Measurements from ENCODE around the gene L1CAM.

Gene L1CAM

DNA sequence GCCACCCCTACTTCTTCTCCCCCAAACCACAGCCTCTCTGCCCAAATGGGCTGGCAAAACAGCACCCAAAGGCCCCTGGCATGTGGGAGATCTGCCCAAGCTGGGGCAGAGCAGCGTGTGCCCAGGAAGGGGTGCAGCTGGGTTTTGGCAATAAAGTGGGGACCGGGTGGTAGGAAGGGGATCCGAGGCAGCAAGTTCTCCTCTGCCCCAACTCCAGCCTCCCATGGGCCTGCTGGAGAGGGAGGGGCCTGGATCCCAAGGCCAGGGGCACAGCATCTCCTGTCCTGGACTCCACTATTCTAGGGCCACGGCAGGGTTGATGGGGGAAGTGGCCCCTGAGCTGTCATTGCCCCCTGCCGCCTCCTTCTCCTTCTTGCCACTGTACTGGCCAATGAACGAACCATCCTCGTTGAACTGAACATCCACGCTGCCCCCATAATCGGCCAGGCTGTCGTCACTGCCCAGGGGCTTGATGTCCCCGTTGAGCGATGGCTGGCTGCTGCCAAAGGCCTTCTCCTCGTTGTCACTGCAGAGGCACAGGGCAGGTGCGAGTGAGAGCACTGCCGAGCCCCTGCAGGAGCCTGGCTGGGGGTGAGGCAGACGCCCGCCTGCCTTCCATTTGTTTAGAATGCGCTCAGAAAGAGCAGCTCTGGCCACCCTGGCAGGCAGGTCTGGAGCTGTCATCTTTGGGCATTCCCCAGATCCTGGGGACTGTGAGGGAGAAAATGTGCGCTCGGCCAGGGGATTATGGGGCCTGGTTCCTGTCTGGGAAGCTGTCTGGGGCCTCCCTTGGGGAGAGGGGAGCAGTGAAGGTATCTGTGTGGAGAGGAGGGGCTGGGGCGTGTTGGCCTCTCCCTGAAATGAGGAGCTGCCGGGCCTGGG, 23.4 kb downstream of the L1CAM start:
- no peak for DNase-seq (ENCODE audit: low read depth in 3 of 3)

DNA sequence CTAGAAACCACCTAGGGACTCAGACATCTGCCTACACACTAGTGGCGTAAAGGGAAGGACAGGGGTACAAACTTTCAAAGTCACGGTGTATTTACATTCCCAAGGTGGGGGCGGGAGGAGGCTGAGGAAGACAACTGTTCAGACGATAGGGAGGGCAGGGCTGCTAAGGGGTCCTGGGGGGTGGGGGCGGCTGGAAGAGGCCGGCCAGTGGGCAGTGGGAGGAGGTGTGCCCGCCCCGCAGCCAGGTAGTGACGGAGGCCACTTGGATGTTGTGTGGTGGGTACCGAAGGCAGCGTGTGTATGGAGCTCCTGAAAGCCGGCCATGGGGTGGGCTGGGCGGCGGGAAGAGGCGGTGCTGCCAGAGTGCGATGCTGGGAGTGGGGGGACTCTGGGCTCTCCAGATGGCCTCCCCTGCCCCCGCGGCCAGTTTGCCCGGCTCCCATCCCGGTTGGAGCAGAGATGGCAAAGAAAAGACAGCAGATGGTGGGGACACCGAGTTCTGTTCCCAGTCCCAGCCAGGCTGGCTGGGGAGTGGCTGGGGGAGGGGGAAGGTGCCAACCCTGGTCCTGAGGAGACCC, 24.2 kb downstream of the L1CAM start:
- DNase-seq (ENCODE audit: low read depth in 3 of 3), result no peak

DNA sequence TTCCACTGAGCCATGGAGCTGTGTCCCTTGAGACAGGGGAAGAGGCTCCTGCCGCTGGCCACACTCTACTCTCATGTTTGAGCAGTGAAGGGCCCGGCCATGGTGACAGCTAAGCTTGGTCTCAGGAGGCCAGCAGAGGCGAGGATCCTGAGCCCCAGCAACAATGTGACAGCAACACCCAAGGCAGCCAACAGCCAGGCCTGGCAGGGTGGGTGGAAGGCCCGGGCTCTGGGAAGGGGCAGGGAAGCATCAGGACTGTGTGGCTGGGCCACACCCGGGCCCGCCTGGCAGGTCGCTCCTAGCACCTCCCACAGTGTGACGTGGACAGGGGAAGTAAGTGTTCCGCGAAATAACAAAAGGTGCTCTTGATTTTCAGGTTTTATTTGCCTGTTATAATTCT, 24.8 kb downstream of the L1CAM start:
- DNase-seq (ENCODE audit: low read depth in 3 of 3), result no peak

DNA sequence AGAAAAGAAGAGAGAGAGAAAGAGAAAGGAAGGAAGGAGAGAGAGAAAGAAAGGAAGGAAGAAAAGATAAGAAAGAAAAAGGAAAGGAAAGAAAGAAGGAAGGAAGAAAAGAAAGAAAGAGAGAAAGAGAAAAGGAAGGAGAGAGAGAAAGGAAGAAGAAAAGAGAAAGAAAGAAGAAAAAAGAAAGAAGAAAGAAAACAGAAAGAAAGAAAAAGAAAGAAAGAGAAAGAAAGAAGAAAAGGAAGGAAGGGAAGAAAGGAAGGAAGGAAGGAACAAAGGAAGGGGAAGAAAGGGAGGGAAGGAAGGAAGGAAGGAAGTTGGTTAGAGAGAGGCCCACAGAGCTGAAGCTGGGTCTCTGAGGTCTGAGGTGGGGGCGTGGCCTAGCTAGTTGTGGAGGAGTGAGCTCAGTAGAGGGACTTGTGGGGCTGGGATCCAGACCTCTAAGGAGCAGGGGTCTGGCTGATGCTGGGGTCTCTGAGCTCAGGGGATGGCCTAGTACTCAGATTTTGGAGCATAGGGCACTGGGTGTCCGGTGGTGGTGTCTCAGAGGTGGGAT, 28.5 kb downstream of the L1CAM start:
- DNase-seq (ENCODE audit: low read depth in 3 of 3), result no peak

DNA sequence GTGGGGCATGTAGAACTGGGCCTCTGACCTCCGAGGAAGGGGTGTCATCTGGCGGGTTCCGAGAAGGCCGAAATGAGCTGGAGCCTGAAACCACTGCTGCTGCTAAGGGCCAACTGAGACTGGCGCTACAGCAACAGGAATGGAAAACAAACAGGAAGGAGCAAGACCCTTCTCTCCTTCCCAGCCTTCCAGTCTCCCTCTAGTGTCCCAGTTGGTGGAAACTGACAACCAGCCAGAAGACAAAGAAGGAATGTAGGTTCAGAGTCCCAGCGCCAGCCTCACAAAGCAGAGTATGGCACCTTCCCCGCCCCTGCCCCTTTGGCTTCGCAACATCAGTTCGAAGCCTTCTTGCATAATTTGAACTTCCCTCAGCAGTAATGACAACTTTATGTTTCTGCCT, 31.3 kb downstream of the L1CAM start:
- no peak for DNase-seq (ENCODE audit: low read depth in 3 of 3)

DNA sequence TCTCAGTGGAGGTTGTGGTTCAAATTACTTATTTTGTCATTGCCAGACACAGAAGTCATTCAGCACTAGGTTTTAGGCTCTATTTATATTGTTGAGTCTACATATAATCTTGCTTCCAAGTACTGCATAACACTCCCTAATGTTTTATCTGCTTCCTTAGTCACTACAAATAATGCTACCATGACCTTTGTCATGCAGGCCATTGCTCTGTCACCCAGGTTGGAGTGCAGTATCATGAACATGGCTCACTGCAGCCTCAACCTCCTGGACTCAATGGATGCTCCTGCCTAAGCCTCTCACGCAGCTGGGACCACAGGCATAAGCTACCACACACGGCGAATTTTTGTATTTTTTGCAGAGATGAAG, 32.1 kb downstream of the L1CAM start:
- no peak for DNase-seq (ENCODE audit: low read depth in 3 of 3)

DNA sequence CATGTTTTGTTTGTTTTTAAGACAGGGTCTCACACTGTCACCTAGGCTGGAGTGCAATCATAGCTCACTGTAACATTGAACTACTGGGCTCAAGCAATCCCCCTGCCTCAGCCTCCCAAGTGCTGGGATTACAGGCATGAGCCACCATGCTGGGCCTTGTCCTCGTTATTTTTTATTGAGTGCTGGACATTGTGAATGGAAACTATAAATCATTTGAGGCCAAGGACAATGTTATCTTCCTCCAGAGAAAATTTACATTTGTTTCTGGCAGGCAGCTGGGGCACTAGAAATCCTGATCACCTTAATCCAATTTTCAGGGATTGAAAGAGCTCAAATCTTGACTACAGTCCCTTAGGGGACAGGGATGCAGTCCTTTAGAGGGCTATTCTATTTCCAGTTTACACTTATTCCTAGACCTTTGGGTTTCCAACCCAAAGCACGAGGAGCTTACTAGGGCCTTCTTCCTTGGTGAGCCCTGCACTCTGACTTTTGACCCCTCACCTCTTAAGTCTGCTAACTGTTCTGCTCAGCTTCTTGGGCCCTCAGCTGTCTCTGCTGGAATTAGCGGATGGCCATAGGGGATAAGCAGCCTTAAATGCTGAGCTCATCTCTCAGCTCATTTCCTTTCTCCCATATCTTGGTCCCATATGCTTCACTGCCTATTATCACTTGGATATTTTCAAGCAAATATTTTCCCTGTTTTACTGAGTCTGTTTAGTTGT, 32.6 kb downstream of the L1CAM start:
- DNase-seq (ENCODE audit: low read depth in 3 of 3), result no peak

DNA sequence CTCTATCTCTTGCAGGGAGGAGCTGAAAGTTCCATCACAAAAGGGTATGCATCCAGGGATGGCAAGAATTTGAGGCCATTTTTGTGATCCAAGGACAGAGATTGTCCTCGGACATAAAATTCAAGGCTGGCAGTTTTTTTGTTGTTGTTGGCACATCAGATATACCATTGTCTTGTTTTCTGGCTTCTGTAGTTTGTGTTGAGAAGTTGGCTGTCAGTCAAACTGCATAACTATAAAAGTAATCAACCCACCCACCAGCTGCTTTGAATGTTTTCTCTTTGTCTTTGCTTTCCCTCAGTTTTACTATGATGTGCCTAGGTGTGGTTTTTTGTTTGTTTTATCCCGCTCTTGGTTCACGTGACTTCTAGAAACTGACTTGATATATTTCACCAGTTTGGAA, 34.0 kb downstream of the L1CAM start:
- no peak for DNase-seq (ENCODE audit: low read depth in 3 of 3)

DNA sequence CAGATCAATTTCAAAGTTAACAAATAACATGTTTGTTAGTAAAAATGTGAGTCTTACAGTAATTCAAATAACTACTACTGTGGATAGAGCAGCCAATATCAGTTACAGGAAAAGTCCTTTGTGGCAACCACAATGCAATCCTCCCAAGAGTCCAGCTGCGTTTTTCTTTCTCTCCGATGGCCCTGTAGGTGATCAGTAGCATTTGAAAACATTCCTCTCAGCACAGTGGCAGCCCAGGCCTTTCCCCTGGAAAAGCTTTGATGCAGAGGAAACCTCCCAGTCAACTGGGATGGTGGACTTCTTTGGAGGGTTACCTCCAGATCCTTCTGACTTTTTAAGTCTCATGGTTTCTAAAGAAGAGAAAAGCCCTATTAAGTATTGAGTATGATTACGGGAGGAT, 37.6 kb downstream of the L1CAM start:
- no peak for DNase-seq (ENCODE audit: low read depth in 3 of 3)

DNA sequence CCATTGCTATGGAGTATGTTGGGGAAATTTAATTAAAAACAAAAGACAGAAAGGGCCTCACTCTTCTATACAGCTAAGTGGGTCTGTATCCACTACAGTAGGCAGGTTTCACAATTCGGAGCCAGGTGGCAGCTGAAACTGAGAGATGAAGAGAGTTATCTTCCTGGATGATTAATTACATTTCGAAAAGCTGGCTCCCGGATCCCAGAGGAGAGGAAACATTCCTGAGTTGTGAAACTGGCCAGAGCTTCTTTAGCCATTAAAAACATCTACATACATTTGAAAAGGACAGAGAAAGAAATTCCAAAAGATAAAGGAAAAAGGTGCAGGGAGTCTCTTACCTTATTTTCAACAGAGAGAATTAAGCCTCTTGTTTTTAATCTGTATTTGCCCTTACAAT, 40.1 kb downstream of the L1CAM start:
- no peak for DNase-seq (ENCODE audit: low read depth in 3 of 3)

DNA sequence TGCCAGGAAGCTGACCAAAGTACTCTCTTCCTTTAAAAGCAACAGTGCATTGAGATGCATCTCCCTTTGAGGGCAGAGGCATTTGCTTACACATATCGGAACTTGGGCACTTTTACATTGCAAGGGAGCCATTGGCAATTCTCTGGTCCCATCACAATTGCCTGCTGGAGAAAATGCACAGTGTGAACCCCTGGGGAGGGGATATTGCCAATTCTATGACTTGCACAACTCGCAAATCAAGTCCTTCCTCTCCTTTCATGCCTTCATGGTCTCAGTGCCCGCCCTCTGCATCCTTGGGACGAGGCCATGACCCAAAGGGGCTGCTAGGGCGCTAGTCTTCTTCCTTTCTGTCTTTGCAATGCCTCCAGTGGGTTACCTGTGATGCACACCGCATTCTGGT, 40.8 kb downstream of the L1CAM start:
- DNase-seq (ENCODE audit: low read depth in 3 of 3), result no peak

DNA sequence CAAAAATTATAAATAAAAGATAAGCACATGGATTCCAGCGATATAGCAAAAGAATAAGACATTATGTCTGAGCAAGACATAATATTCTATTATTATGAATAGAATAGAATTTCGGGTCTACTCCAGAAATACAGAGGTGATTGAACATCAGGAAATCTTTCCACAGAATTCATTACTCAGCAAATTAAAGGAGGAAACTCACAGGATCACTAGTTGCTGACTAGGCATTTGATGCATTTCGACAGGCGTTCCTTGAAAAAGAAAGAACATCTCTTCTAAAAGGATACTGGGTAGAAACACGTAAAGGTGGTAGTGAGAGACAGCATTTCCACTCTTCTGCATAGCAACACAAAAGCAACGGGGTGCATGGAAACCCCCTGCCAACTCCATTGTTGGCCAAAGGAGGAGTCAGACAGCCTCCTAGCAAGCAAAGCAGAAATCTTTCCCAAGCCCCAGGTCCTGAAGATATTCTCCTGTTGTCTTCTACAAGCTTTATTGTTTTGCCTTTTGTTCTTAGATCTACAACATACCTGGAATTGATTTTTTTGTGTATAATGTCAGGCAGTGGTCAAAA, 41.4 kb downstream of the L1CAM start:
- no peak for DNase-seq (ENCODE audit: low read depth in 3 of 3)

DNA sequence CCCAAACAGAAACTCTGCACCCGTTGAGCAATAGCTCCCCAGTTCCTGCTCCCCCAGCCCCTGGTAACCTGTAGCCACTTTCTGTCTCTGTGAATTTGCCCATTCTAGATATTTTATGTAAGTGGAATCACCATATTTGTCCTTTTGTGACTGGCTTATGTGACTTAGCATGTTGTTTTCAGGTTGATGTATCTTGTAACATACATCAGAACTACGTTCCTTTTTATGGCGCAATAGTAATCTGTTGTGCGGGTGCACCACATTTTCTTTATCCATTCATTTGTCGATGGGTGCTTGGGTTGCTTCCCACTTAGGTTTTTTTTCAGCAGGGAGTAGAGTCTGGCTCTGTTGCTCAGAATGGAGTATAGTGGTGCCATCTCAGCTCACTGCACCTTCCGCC, 49.1 kb downstream of the L1CAM start:
- DNase-seq (ENCODE audit: low read depth in 3 of 3), result no peak

DNA sequence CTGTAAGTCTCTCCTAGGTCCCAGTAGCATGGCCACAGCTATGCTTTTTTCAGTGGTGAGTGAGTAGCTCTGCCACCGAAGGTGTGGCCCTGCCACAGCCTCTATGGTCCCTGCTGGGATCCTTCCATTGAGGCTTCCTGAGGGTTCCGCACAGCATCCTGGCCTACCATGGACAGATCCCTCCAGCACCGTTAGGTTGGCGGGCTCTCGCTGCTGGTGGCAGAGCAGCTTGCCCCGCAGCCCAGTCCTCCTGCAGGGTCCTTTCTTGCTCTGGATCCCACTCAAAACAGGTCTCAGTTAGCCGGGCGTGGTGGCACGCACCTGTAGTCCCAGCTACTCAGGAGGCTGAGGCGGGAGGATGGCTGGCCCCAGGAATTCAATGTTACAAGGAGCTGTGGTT, 53.2 kb downstream of the L1CAM start:
- no peak for DNase-seq (ENCODE audit: low read depth in 3 of 3)

DNA sequence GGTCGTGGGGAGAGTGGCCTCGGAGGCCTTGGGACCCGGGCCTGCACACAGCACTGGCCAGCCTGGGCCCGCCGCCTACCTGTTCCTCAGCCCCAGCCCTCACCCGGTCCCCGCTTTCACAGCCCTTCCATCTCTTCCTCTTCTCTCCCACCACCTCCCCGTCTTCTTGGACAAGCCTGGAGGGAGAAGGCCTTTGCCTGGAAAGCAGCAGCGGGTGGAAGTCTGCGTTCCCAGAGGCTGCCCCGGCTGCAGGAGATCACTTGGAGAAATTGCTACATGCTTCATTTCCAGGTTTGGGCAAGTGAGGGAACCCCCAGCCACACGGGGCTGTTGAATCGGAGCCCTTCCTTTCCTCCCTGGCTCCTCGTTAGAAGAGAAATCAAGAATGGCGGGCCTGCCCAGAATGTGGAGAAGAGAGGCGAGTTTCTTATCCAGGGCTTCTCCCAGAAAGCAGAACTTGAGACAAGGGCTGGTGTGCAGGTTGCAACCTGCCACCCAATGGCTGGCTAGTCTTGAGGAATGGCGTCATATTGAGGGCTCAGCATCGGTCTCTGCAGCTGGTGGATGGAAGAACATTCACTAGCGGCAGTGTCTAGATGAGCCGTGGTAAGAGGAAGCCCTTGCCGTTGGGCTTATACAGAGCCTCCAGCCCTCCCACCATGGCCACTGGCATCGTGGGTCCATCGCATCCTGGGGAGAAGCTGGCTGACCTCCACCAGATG, 54.4 kb downstream of the L1CAM start:
- DNase-seq (ENCODE audit: low read depth in 3 of 3), result no peak

DNA sequence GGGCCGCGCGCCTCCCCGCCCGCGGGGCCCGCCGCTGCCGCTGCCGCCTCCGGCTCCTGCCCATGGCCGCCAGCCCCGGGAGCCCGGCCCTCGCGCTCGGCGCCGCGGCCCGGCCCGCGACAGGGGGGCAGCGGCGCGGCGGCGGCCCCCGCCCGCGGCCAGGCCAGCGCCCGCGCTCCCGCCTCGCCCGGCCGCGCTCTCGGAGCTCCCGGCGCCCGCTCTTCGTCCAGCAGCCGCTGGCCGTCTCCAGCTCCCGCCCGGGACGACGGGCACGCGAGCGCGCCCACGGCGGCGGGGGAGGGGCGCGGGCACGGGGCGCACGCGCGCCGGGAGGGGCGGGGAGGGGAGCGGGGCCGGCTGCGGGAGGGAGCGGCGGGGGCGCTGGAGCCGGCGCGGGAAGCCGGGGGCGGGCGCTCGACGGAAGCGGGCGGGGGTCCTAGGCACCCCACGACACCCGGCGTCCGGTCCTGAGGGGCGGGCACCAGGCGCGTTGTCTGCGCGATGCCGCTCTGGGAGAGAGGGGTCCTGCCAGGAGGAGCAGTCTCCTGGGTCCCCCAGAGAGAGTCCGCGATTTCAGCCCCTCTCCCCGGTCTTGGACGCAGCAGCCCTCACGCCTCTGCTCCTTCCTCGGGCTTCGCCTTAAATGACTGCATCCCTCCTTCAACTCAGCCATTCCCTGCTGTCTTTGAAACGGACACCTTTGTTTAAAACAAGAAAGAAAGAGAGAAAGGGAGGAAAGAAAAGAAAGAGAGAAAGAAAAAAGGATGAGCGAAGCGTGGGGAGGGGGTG, 55.1 kb downstream of the L1CAM start:
- DNase-seq (ENCODE audit: low read depth in 3 of 3), result no peak

DNA sequence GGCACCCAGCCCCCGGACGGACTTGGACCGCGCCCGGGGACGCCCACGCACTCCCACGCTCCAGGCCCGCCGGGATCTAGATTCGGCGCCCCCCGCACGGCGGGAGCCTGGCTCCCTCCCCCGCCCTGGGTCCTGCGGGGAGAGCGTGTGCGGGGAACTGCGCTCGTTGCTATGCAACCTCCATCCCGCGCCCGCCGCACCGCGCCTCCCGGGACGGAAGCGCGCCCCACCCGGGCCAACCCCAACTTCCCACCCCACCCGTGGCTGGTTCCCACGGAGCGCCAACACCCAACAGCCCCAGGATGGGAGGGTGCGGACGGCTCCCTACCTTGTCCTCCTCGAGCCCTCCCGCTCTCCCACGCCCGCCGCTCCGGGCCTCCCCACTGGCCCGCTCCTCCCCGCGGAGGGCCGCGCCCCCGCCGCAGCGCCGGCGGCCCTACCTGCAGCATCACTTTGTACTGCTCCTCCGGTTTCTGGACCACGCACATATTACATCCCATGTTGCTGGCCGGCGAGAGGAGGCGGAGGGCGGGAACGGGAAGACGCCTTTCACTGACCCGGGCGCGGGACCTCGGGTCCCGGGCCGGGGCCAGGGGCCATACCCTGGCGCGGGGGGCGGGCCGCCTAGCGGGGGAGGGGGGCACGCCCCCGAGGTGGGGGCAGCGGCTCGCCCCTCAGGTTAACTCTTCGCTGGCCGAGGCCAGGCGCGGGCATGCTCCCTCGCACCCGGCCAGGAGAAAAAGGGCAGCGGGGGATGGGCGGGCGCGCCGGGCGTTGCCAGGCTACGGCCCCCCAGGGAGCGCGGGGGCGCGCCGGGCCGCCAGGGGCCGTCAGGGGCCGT, 56.0 kb downstream of the L1CAM start, which contains the start of gene PDZD4:
TSS of gene PDZD4 (minus strand) at position 746 of the 841 bp plus-strand sequence. CDS start at position 500, 246 bp downstream.
- DNase-seq (ENCODE audit: low read depth in 3 of 3), result no peak

DNA sequence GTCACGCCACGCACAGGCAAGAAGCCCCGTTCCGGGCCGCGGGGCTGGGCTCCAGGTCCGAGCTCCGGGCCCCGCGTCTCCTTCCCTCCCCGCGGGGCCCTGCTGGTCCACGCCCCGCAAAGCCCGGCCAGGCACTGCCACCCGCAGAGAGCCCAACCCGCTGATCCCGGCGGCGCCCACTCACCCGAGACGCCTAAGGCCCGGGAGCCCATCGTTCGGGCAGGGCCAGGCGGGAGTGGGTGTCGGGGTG, 56.5 kb downstream of the L1CAM start:
- DNase-seq (ENCODE audit: low read depth in 3 of 3), result no peak

DNA sequence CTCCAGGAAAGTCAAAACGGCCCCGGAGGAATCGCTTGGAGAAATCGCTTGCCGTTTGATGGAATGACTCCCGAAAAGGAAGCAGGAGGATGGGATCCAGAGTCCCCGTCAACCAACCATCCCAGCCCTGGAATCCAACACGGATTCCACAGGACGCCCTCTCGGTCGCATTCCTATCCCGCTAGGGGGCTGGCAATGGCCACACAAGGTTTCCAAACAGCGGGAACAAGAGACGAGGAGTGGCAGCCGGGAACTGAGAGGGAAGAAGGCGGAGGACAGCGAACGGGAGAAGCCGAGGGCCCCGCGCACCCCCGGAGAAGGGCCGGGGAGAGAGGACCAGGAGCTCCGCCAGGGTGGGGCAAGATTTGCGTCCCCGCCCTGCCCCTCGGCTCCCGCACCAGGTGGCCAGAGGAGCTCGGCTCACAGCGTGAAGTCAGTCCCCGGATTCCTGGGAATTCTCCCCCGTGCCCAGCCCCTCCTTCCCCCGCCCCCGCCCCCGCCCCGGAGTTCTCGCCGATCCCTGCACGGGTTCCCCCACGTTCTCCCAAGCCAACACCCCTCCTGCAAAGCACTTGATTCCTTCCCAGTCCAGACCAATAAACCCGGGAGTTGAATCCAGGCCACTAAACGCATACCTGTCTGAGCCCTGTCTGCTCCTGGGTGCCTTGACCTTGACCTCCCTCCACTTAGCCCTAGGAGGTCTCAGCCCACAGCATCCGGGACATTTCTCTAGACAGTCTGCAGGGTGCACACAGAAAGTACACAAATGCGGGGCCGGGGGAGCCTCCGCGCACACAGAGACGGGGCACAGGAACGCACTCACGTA, 57.0 kb downstream of the L1CAM start:
- DNase-seq (ENCODE audit: low read depth in 3 of 3), result no peak

All from stimulated activated CD4-positive, alpha-beta T cell treated with anti-CD3 and anti-CD28 coated beads, TNF-alpha, amount 100 ng/mL, for 4 hours (primary cell).